Embryonic facial prominence (tissue), 1 donor: ENCODE results near the gene MUC5AC.

Experiments
- DNase-seq: peaks from one replicate; pipeline ENCODE4 v3.0.0-alpha.2; 2016; ENCODE audit errors: extremely low spot score

Gene MUC5AC

GRCh38 chr11:1120532-1121330 lies 37.0 kb upstream of the MUC5AC start:
- DNase-seq: no peak

- DNase-seq: no peak
Observed at GRCh38 chr11:1121331-1121812, 36.4 kb upstream of the MUC5AC start.

GRCh38 chr11:1121813-1122663 lies 35.7 kb upstream of the MUC5AC start:
- DNase-seq: no peak

- no peak for DNase-seq
Observed at GRCh38 chr11:1122664-1123002, 35.1 kb upstream of the MUC5AC start.

GRCh38 chr11:1123970-1124369 lies 33.8 kb upstream of the MUC5AC start:
- DNase-seq: no peak

- DNase-seq: no peak
Observed at GRCh38 chr11:1125803-1126202, 31.9 kb upstream of the MUC5AC start.

- DNase-seq: no peak
Observed at GRCh38 chr11:1126491-1126926, 31.2 kb upstream of the MUC5AC start.

- DNase-seq: no peak
Observed at GRCh38 chr11:1126935-1127663, 30.7 kb upstream of the MUC5AC start.

- DNase-seq: no peak
Observed at GRCh38 chr11:1127664-1128162, 30.0 kb upstream of the MUC5AC start.

- DNase-seq: no peak
Observed at GRCh38 chr11:1128311-1129142, 29.2 kb upstream of the MUC5AC start.

GRCh38 chr11:1129143-1129610 lies 28.6 kb upstream of the MUC5AC start:
- no peak for DNase-seq

GRCh38 chr11:1129611-1130160 lies 28.1 kb upstream of the MUC5AC start:
- no peak for DNase-seq

- DNase-seq: no peak
Observed at GRCh38 chr11:1130276-1131032, 27.3 kb upstream of the MUC5AC start.

GRCh38 chr11:1131033-1131911 lies 26.5 kb upstream of the MUC5AC start:
- no peak for DNase-seq

GRCh38 chr11:1134848-1135445 lies 22.8 kb upstream of the MUC5AC start:
- DNase-seq: no peak

GRCh38 chr11:1138097-1138496 lies 19.7 kb upstream of the MUC5AC start:
- DNase-seq: no peak

- no peak for DNase-seq
Observed at GRCh38 chr11:1139441-1140083, 18.2 kb upstream of the MUC5AC start.
